ENCODE data around the gene CTR9. TPM values are rescaled to one million over a fixed set of nuclear protein-coding genes. Genes with fewer than 3 reads are reported as not detected.

The CTR9 gene
- total and polyA plus RNA-seq, 2 of the 8 experiments (the other 6 are each of a cell fraction or from before 2014, with no cell fraction given), result 6.1 to 37.7 TPM

- no peak overlapping the region for H2BK20ac ChIP-seq (ENCODE audit: low read length)
- H3K23me2 ChIP-seq (ENCODE audit: low read depth, low read length), result peaks cover 7% of the 10 kb centered on the region
- H3K4ac ChIP-seq (replicated peaks; ENCODE audit: insufficient read length, low read depth, low read length), result peak overlapping the region; percentile 100
- peak overlapping the region; percentile 93 for H2BK120ac ChIP-seq (replicated peaks; ENCODE audit: low read depth, low read length)
- peak overlapping the region; percentile 97 for H4K5ac ChIP-seq (ENCODE audit: insufficient read length, low read depth, low read length)
- H3K36me3 ChIP-seq (ENCODE audit: control insufficient read depth in 2 of 4, insufficient read depth in 4 of 4, low read length in 3 of 4), result peaks cover 21 to 32% (median 24%) of the 10 kb centered on the region in 4 experiments
- CTCF ChIA-PET (ENCODE audit: partially characterized antibody), result interaction anchor here (0.6 to 2.1 kb wide), 14 partner anchors 11 to 212 kb away, joined by 3 to 9 read pairs (median 4); no protein-coding TSS in a partner anchor
- H3K18ac ChIP-seq (ENCODE audit: extremely low read depth, low read length), result peak overlapping the region; percentile 99
- peak overlapping the region; percentile 98 for H2BK12ac ChIP-seq (ENCODE audit: low read depth, low read length)
- WGBS, 2 experiments (ENCODE audit: extremely low coverage in 1 of 2, insufficient coverage in 1 of 2, insufficient read length in 1 of 2, insufficient replicate concordance in 2 of 2, low coverage in 1 of 2, low lambda C conversion rate in 2 of 2, missing lambda C conversion rate in 1 of 2), result 1% methylated on average over 29 of the region's 29 CpGs; no CpG with 5 or more reads in 1 of the 2 experiments
- no peaks in the 10 kb centered on the region for H3K27me3 ChIP-seq (replicated peaks in 1 of 4; ENCODE audit: control insufficient read depth in 3 of 4, extremely low read depth in 1 of 4, insufficient read depth in 3 of 4, low read length in 3 of 4)
- peak overlapping the region; percentile 91 for H3K27ac ChIP-seq (ENCODE audit: low read depth, low read length)
- H2AK5ac ChIP-seq (ENCODE audit: low read depth, low read length), result peak overlapping the region; percentile 91; the same call in 1 of the 2 replicates
- peaks cover 3% of the 10 kb centered on the region in 2 experiments for H4K20me1 ChIP-seq (replicated peaks in 1 of 2; ENCODE audit: control insufficient read depth in 1 of 2, insufficient read depth in 2 of 2, low read length in 2 of 2)
- peak overlapping the region; percentile 92 for H4K91ac ChIP-seq (replicated peaks; ENCODE audit: insufficient read length, low read length)
- peak; percentile 34 to 80 for DNase-seq (ENCODE audit: low read depth in 1 of 2, low spot score in 2 of 2)
- POLR2A ChIA-PET (ENCODE audit: partially characterized antibody), result interaction anchor here (0.5 to 28.5 kb wide), 64 partner anchors 2 to 1461 kb away, joined by 3 to 595 read pairs (median 5); partner anchors contain the start of genes ADM, CTR9, EIF4G2 and USP47
- H3K23ac ChIP-seq (ENCODE audit: insufficient read length), result no peak overlapping the region
- H3K14ac ChIP-seq (ENCODE audit: insufficient read length), result no peak overlapping the region
- H3K4me1 ChIP-seq (replicated peaks in 1 of 4; ENCODE audit: control insufficient read depth in 3 of 4, insufficient read depth in 4 of 4, low read length in 3 of 4), result peaks cover 0 to 5% (median 2%) of the 10 kb centered on the region in 4 experiments; a peak in 4 of 7 replicates
- H3K4me3 ChIP-seq (ENCODE audit: extremely low read depth in 1 of 4, insufficient read depth in 2 of 4, low read depth in 3 of 4, low read length in 4 of 4), result peak overlapping the region; percentile 60 to 97 (median 80)
- peak overlapping the region; percentile 27; the same call in 1 of the 2 replicates for H2AFZ ChIP-seq (ENCODE audit: low read length)
- no peak for FAIRE-seq
- peak overlapping the region; percentile 75 to 99 (median 92) for H3K9ac ChIP-seq (replicated peaks in 1 of 4; ENCODE audit: extremely low read depth in 1 of 4, low read depth in 3 of 4, low read length in 3 of 4)
- 0 out of 2 replicates have a peak overlapping the region, but pooled peaks have one; percentile 12 for H2BK15ac ChIP-seq (ENCODE audit: low read length)
- H4K8ac ChIP-seq (ENCODE audit: extremely low read depth, insufficient read depth, low read length), result peak overlapping the region; percentile 93; the same call in 1 of the 2 replicates
- peaks cover 4% of the 10 kb centered on the region for H3K79me1 ChIP-seq (ENCODE audit: low read depth, low read length)
- peak overlapping the region; percentile 98 for H2BK5ac ChIP-seq (ENCODE audit: low read depth, low read length)
- peaks cover 13 to 32% of the 10 kb centered on the region in 2 experiments for H3K79me2 ChIP-seq (ENCODE audit: control insufficient read depth in 1 of 2, insufficient read depth in 2 of 2, low read length in 2 of 2)
- peak overlapping the region; percentile 89 to 97 for H3K4me2 ChIP-seq (ENCODE audit: insufficient read depth in 1 of 2, low read depth in 2 of 2, low read length in 2 of 2)
- no peaks in the 10 kb centered on the region for H3K9me3 ChIP-seq (ENCODE audit: insufficient read depth in 2 of 2, low read depth in 1 of 2, low read length in 1 of 2)
- peak overlapping the region; percentile 95 for H3K56ac ChIP-seq (replicated peaks; ENCODE audit: insufficient read length, low read depth, low read length)
- TF ChIP-seq RAD21 (IDR thresholded peaks at IDR 0.05 in 1 of 2, conservative IDR thresholded peaks at IDR 0.05 in 1 of 2; ENCODE audit: low read depth in 2 of 2, low read length in 2 of 2) (no peak; a peak in 1 of 4 replicates), SAP30 (IDR thresholded peaks at IDR 0.05; ENCODE audit: insufficient read depth, insufficient replicate concordance, low read length) (no peak), SRF (IDR thresholded peaks at IDR 0.05; ENCODE audit: low read depth, low read length) (no peak), POLR2AphosphoS5 (IDR thresholded peaks at IDR 0.05; ENCODE audit: low read depth, low read length) (no peak), RBBP5 (IDR thresholded peaks at IDR 0.05; ENCODE audit: borderline replicate concordance, low read depth, low read length) (peak; percentile 6; the same call in 1 of the 2 replicates), TAF1 (IDR thresholded peaks at IDR 0.05; ENCODE audit: low read depth, low read length) (no peak), KDM4A (IDR thresholded peaks at IDR 0.05; ENCODE audit: low read depth, low read length, severe bottlenecking) (peak; percentile 22), PHF8 (conservative IDR thresholded peaks at IDR 0.05; ENCODE audit: low read depth, low read length) (peak; percentile 2; the same call in 1 of the 2 replicates), HDAC2 (IDR thresholded peaks at IDR 0.05; ENCODE audit: borderline replicate concordance in 1 of 2, low read depth in 2 of 2, low read length in 2 of 2) (0 out of 4 replicates have a peak, but pooled peaks of 1 of the 2 experiments have one; percentile 75), BACH1 (IDR thresholded peaks at IDR 0.05; ENCODE audit: low read length) (no peak)
These were observed 58.5 kb downstream of the CTR9 start for GRCh38 chr11:10809373-10810160.

All from H1 (cell line).